ENCODE results near the gene CREB5. TPM values are rescaled to one million over a fixed set of nuclear protein-coding genes. Genes with fewer than 3 reads are reported as not detected.

Gene CREB5
- total RNA-seq, 2 experiments from 2014 or later = 1.2 to 1.5 TPM

DNA sequence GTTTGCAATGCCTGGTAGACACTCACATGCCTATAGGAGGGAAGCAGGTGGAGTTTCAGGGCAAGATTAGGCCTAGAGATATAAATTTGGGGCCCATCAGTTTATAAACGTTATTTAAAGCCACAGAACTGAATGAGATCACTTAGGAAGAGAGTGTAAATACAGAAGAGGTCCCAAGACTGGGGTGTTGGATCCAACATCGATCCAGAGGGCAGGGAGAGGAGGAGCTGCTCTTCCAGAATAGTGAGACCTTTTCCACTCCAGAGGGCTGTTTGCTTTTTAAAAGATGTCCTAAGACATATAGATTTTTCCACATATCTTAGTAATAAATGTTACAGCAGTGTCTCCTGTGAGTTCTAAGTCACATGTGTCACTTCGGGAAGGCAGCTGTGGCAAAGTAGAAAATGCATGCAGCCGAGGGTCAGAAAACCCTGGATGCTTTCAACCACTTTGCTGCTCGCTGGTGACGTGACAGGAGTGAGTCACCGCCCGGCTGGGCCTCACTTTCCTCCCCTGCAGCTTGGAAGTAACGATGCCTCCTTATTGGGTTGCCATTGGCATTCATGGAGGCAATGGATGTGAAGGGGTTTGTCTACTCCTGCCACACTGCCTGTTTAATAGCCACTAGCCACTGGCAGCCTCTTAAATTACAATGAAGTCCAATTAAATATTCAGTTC lies 450.4 kb downstream of the CREB5 start:
- ChIA-PET CTCF (no interaction called here), POLR2A (no interaction called here)
- intact Hi-C loops (cut with micrococcal nuclease) = no loop called here
- H3K27me3 Mint-ChIP-seq = peaks cover 18% of the 10 kb centered on the region
- H3K36me3 Mint-ChIP-seq (ENCODE audit: low read depth) = no peaks in the 10 kb centered on the region
- TF ChIP-seq, protein P1, sequence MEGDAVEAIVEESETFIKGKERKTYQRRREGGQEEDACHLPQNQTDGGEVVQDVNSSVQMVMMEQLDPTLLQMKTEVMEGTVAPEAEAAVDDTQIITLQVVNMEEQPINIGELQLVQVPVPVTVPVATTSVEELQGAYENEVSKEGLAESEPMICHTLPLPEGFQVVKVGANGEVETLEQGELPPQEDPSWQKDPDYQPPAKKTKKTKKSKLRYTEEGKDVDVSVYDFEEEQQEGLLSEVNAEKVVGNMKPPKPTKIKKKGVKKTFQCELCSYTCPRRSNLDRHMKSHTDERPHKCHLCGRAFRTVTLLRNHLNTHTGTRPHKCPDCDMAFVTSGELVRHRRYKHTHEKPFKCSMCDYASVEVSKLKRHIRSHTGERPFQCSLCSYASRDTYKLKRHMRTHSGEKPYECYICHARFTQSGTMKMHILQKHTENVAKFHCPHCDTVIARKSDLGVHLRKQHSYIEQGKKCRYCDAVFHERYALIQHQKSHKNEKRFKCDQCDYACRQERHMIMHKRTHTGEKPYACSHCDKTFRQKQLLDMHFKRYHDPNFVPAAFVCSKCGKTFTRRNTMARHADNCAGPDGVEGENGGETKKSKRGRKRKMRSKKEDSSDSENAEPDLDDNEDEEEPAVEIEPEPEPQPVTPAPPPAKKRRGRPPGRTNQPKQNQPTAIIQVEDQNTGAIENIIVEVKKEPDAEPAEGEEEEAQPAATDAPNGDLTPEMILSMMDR (IDR thresholded peaks at IDR 0.05) = no peak
- no peaks in the 10 kb centered on the region for H3K9me3 Mint-ChIP-seq
- ATAC-seq = no peak
- no peaks in the 10 kb centered on the region for H3K4me1 Mint-ChIP-seq (ENCODE audit: low read depth)
- no peak overlapping the region for H3K4me3 Mint-ChIP-seq
- H3K27ac Mint-ChIP-seq = no peak overlapping the region
- DNase-seq = no peak

DNA sequence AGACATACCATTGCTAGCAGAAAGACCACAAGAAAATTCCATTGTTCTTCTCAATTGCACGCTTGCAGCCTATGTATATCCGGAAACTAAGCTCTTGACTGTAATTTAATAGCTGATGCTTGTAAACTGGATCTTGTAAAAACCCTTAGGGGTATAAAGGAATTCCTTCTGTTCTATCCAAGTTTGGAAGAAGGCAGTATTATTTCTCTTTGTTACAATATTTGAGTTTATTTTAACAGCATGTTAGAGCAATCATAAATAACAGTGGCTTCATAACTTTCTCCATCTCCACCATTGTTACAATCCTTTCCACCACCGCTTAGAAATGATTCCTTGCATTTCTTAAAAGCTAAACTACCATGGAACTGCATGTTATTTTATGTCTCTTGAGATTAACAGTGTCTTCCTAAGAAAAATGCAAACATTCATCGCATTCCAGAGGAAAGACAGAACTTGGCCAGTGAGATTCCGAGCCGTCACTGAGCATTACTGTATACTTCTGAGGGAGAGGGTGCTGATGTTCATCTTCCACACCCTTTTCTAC lies 453.4 kb downstream of the CREB5 start:
- TF ChIP-seq, protein P1 (IDR thresholded peaks at IDR 0.05) = no peak
- Mint-ChIP-seq H3K27me3 (peaks cover 11% of the 10 kb centered on the region), H3K27ac (no peak overlapping the region), H3K36me3 (ENCODE audit: low read depth) (no peaks in the 10 kb centered on the region), H3K4me1 (ENCODE audit: low read depth) (no peaks in the 10 kb centered on the region), H3K9me3 (no peaks in the 10 kb centered on the region), H3K4me3 (no peak overlapping the region)
- ChIA-PET CTCF (interaction anchor here (1.2 kb wide), 1 partner anchor 12 kb away, joined by 3 read pairs; no protein-coding TSS in a partner anchor), POLR2A (no interaction called here)
- intact Hi-C loops (cut with micrococcal nuclease) = no loop called here
- DNase-seq = no peak
- ATAC-seq = no peak

DNA sequence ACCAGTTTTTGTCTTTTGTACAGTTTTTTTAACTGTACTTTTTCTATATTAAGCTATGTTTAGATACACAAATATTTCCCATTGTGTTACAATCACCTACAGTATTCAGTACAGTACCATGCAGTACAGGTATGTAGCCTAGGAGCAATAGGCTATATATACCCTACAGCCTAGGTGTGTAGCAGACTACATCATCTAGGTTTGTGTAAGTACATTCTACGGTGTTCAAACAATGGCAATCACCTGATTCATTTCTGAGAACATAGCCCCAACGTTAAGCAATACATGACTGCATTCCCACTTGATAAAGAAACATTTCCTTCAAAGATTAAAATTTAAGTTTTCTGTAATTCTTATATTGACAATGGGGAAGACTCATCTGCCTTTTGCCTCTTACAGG lies 456.4 kb downstream of the CREB5 start:
- H3K9me3 Mint-ChIP-seq = no peaks in the 10 kb centered on the region
- no peak overlapping the region for H3K27ac Mint-ChIP-seq
- peaks cover 15% of the 10 kb centered on the region for H3K27me3 Mint-ChIP-seq
- TF ChIP-seq, protein P1 (IDR thresholded peaks at IDR 0.05) = no peak
- no peaks in the 10 kb centered on the region for H3K4me1 Mint-ChIP-seq (ENCODE audit: low read depth)
- no peaks in the 10 kb centered on the region for H3K36me3 Mint-ChIP-seq (ENCODE audit: low read depth)
- ChIA-PET CTCF (interaction anchor here (1.0 to 2.1 kb wide), 2 partner anchors 15 to 17 kb away, joined by 3 to 5 read pairs; no protein-coding TSS in a partner anchor), POLR2A (no interaction called here)
- no peak for DNase-seq
- H3K4me3 Mint-ChIP-seq = no peak overlapping the region
- intact Hi-C loops (cut with micrococcal nuclease) = no loop called here
- no peak for ATAC-seq

DNA sequence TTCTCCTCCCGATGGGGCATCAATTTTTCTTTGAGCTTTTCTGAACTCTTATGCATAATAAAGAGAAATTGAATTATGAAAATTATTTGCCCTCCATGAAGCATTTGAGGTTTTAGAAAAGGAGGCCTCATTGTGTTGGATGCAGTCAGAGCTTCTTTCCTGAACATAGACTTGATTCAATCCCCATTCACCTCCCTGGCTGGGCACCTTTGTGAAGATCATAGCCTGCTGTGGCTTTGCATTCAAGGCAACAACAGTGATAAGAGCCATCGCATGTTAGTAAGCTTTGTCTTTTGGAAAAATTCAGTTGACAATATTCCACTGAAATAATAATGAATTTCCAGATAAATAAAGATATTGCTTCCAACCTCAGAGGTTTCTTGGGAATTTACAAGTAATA lies 458.8 kb downstream of the CREB5 start:
- TF ChIP-seq, protein P1 (IDR thresholded peaks at IDR 0.05) = no peak
- intact Hi-C loops (cut with micrococcal nuclease) = no loop called here
- H3K9me3 Mint-ChIP-seq = no peaks in the 10 kb centered on the region
- POLR2A ChIA-PET = no interaction called here
- no peak overlapping the region for H3K27ac Mint-ChIP-seq
- CTCF ChIA-PET = interaction anchor here (0.6 kb wide), 1 partner anchor 498 kb away, joined by 3 read pairs; no protein-coding TSS in a partner anchor
- ATAC-seq (no peak), DNase-seq (no peak)
- no peak overlapping the region for H3K4me3 Mint-ChIP-seq
- H3K4me1 Mint-ChIP-seq (ENCODE audit: low read depth) = no peaks in the 10 kb centered on the region
- H3K36me3 Mint-ChIP-seq (ENCODE audit: low read depth) = no peaks in the 10 kb centered on the region
- H3K27me3 Mint-ChIP-seq = peaks cover 13% of the 10 kb centered on the region

DNA sequence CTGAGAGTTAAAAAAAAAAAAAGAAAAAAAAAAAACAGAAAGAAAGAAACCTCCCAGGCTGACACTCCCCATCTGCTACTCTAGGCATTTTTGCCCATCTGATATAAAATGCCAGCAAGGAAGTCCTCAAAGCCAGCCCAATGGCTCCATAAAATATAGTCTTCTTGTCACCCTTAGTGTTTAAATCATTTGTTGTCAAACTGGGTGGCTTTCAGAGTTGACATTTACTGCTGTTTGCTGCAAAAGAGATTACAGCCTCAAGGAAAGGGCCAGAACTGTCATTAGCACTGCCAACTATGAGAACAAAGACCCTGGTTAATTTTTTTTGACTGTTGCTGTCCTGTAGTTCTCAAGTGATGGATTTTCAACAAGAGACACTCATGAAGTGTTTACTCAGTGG lies 459.3 kb downstream of the CREB5 start:
- TF ChIP-seq, protein P1 (IDR thresholded peaks at IDR 0.05) = no peak
- H3K27me3 Mint-ChIP-seq = peaks cover 14% of the 10 kb centered on the region
- no peak for DNase-seq
- H3K9me3 Mint-ChIP-seq = no peaks in the 10 kb centered on the region
- POLR2A ChIA-PET = no interaction called here
- intact Hi-C loops (cut with micrococcal nuclease) = no loop called here
- no peaks in the 10 kb centered on the region for H3K36me3 Mint-ChIP-seq (ENCODE audit: low read depth)
- H3K27ac Mint-ChIP-seq = no peak overlapping the region
- H3K4me1 Mint-ChIP-seq (ENCODE audit: low read depth) = no peaks in the 10 kb centered on the region
- H3K4me3 Mint-ChIP-seq = no peak overlapping the region
- CTCF ChIA-PET = no interaction called here
- ATAC-seq = no peak
